ENCODE results near the gene PLCL1.

Gene PLCL1

DNA sequence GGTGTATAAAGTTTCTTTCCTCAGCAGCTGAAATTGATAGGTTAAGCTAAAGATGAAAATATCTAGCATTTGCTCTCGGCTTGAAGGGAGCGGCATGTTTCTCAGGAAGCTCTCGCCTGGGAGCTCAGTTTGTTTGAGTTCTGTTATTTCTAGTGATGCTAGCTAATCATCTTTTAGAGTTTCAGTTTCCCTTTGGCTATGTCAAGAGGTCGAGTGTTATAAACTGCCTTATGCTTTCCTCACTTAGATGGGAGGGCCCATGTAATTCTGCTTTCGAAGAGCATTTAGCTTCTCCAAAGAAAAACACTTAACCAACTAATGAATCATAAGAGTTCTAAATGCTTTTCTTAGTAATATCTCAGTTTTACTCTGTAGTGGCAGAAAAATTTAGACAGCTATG lies 33.6 kb downstream of the PLCL1 start:
- Histone ChIP-seq H3K4me3 (ENCODE audit: insufficient read depth, low read depth, low read length) (no peak overlapping the region), H3K4me1 (ENCODE audit: control insufficient read depth, insufficient read depth, low read length) (no peaks in the 10 kb centered on the region), H3K27ac (ENCODE audit: insufficient read depth, low read depth, low read length, poor library complexity, severe bottlenecking) (no peak overlapping the region), H3K27me3 (ENCODE audit: control insufficient read depth, insufficient read depth, low read length, poor library complexity, severe bottlenecking) (no peaks in the 10 kb centered on the region), H3K36me3 (ENCODE audit: control insufficient read depth, insufficient read depth, low read length) (no peaks in the 10 kb centered on the region), H3K9me3 (ENCODE audit: control insufficient read depth, low read length) (no peaks in the 10 kb centered on the region)
- 87 to 96% methylated on average over 4 to 5 of the region's 5 CpGs for WGBS, 2 experiments

GRCh38 chr2:197838579-197838978 lies 34.2 kb downstream of the PLCL1 start:
- WGBS, 2 experiments = 90 to 92% methylated on average over 2 of the region's 2 CpGs
- Histone ChIP-seq H3K4me1 (ENCODE audit: control insufficient read depth, insufficient read depth, low read length) (no peaks in the 10 kb centered on the region), H3K4me3 (ENCODE audit: insufficient read depth, low read depth, low read length) (no peak overlapping the region)

GRCh38 chr2:197839327-197839726 lies 34.9 kb downstream of the PLCL1 start:
- no peaks in the 10 kb centered on the region for H3K9me3 ChIP-seq (ENCODE audit: control insufficient read depth, low read length)
- H3K4me1 ChIP-seq (ENCODE audit: control insufficient read depth, insufficient read depth, low read length) = no peaks in the 10 kb centered on the region
- no peak overlapping the region for H3K4me3 ChIP-seq (ENCODE audit: insufficient read depth, low read depth, low read length)
- no peaks in the 10 kb centered on the region for H3K27me3 ChIP-seq (ENCODE audit: control insufficient read depth, insufficient read depth, low read length, poor library complexity, severe bottlenecking)
- WGBS, 2 experiments = 89 to 95% methylated on average over 5 of the region's 5 CpGs
- H3K36me3 ChIP-seq (ENCODE audit: control insufficient read depth, insufficient read depth, low read length) = no peaks in the 10 kb centered on the region
- H3K27ac ChIP-seq (ENCODE audit: insufficient read depth, low read depth, low read length, poor library complexity, severe bottlenecking) = no peak overlapping the region

More at GRCh38 chr2:197838579-197838978, 34.2 kb downstream of the PLCL1 start:
- H3K36me3 ChIP-seq (ENCODE audit: control insufficient read depth, insufficient read depth, low read length) = no peaks in the 10 kb centered on the region
- no peaks in the 10 kb centered on the region for H3K9me3 ChIP-seq (ENCODE audit: control insufficient read depth, low read length)
- no peaks in the 10 kb centered on the region for H3K27me3 ChIP-seq (ENCODE audit: control insufficient read depth, insufficient read depth, low read length, poor library complexity, severe bottlenecking)
- no peak overlapping the region for H3K27ac ChIP-seq (ENCODE audit: insufficient read depth, low read depth, low read length, poor library complexity, severe bottlenecking)

DNA sequence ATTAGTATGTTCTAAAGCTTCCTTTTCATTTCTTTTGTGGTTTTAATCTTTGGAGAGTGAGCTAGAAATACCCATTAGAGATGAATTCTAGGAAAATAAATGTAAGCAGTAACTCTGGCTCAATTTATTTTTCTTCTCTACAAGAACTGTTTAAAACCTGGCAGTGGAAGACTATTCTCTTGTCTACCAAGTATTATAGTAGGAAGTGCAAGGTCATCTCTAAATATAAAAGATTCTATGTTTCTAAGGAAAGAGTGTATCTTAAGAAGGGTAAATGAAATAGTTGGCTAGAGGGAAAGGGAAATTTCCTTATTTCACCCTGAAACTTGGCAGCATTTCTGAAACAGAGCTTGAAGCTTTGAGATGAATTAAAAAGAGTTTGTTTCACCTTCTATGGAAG lies 35.5 kb downstream of the PLCL1 start:
- no peaks in the 10 kb centered on the region for H3K27me3 ChIP-seq (ENCODE audit: control insufficient read depth, insufficient read depth, low read length, poor library complexity, severe bottlenecking)
- no peaks in the 10 kb centered on the region for H3K36me3 ChIP-seq (ENCODE audit: control insufficient read depth, insufficient read depth, low read length)
- H3K27ac ChIP-seq (ENCODE audit: insufficient read depth, low read depth, low read length, poor library complexity, severe bottlenecking) = no peak overlapping the region
- H3K4me1 ChIP-seq (ENCODE audit: control insufficient read depth, insufficient read depth, low read length) = no peaks in the 10 kb centered on the region
- H3K9me3 ChIP-seq (ENCODE audit: control insufficient read depth, low read length) = no peaks in the 10 kb centered on the region
- no peak overlapping the region for H3K4me3 ChIP-seq (ENCODE audit: insufficient read depth, low read depth, low read length)

GRCh38 chr2:197846128-197846527 lies 41.7 kb downstream of the PLCL1 start:
- Histone ChIP-seq H3K4me1 (ENCODE audit: control insufficient read depth, insufficient read depth, low read length) (no peaks in the 10 kb centered on the region), H3K9me3 (ENCODE audit: control insufficient read depth, low read length) (no peaks in the 10 kb centered on the region), H3K36me3 (ENCODE audit: control insufficient read depth, insufficient read depth, low read length) (no peaks in the 10 kb centered on the region), H3K27ac (ENCODE audit: insufficient read depth, low read depth, low read length, poor library complexity, severe bottlenecking) (no peak overlapping the region), H3K27me3 (ENCODE audit: control insufficient read depth, insufficient read depth, low read length, poor library complexity, severe bottlenecking) (no peaks in the 10 kb centered on the region), H3K4me3 (ENCODE audit: insufficient read depth, low read depth, low read length) (no peak overlapping the region)
- 94% methylated on average over 2 of the region's 2 CpGs for whole genome bisulfite sequencing, 2 experiments

GRCh38 chr2:197846777-197847176 lies 42.4 kb downstream of the PLCL1 start:
- WGBS, 2 experiments = 92 to 93% methylated on average over 1 to 2 of the region's 3 CpGs
- no peaks in the 10 kb centered on the region for H3K9me3 ChIP-seq (ENCODE audit: control insufficient read depth, low read length)
- no peaks in the 10 kb centered on the region for H3K27me3 ChIP-seq (ENCODE audit: control insufficient read depth, insufficient read depth, low read length, poor library complexity, severe bottlenecking)
- no peaks in the 10 kb centered on the region for H3K4me1 ChIP-seq (ENCODE audit: control insufficient read depth, insufficient read depth, low read length)
- H3K36me3 ChIP-seq (ENCODE audit: control insufficient read depth, insufficient read depth, low read length) = no peaks in the 10 kb centered on the region
- H3K4me3 ChIP-seq (ENCODE audit: insufficient read depth, low read depth, low read length) = no peak overlapping the region
- H3K27ac ChIP-seq (ENCODE audit: insufficient read depth, low read depth, low read length, poor library complexity, severe bottlenecking) = no peak overlapping the region

DNA sequence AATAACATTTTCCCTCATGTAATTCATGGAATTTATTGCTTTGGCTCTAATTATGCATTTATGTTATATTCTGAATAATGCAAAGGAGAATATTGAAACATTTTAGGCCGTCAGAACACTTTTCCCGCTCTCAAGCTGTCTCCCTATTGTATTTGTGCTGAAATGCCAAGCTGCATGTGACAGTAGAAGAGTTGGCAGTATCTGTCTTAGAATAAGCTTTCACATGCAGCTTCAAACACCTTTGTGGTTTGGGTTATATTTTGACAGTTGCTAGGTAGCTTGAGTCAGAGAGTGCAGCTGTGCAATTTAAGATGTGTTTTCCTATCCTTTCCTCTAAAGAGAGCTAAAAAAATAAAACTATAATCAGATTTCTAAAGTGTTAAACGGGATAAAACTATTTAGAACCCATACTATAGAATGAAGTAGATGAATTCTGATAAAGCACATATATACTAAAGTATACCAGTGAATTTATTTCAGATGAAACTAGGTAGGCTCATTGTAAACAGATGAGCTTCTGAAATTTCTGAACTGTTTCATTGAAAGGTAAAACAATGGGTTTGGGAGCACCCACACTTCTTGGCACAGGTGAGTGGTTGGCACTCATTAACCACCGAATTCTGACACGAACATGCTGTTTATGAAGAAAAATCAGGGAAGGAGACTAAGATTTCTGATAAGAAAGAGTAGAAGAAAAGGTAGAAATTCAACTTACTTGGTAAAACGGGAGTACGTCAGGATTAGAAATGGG lies 43.4 kb downstream of the PLCL1 start:
- no peaks in the 10 kb centered on the region for H3K4me1 ChIP-seq (ENCODE audit: control insufficient read depth, insufficient read depth, low read length)
- 76 to 80% methylated on average over 6 of the region's 7 CpGs for WGBS, 2 experiments
- H3K27ac ChIP-seq (ENCODE audit: insufficient read depth, low read depth, low read length, poor library complexity, severe bottlenecking) = no peak overlapping the region
- no peak overlapping the region for H3K4me3 ChIP-seq (ENCODE audit: insufficient read depth, low read depth, low read length)
- no peaks in the 10 kb centered on the region for H3K27me3 ChIP-seq (ENCODE audit: control insufficient read depth, insufficient read depth, low read length, poor library complexity, severe bottlenecking)
- H3K9me3 ChIP-seq (ENCODE audit: control insufficient read depth, low read length) = no peaks in the 10 kb centered on the region
- no peaks in the 10 kb centered on the region for H3K36me3 ChIP-seq (ENCODE audit: control insufficient read depth, insufficient read depth, low read length)

- no peaks in the 10 kb centered on the region for H3K27me3 ChIP-seq (ENCODE audit: control insufficient read depth, insufficient read depth, low read length, poor library complexity, severe bottlenecking)
Observed at GRCh38 chr2:197848602-197849001, 44.2 kb downstream of the PLCL1 start.

DNA sequence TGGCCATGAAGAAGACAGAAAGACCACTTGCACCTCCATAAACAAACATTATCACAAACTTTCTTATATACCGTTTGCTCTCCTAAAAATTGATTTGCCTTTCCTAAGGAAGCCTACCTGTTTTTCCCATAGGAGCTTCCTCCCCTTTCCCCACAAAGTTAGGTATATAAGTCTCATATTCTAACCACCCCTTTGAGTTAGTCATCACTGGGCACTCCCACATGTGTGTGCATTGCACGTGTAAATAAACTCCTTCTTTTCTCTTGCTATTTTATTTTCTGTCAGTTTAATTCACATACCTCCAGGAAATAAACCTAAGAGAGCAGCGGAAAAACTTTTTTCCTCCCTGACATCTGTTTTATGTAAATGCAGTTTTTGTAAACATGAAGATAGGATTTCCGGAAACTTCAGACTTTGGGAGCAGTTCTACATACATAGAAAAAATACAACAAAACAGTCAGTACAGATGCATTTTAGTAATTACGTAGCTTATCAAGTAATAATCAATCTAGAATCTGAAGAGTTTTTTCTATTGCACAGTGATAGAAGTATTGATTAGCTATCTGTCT lies 46.6 kb downstream of the PLCL1 start:
- no peak overlapping the region for H3K4me3 ChIP-seq (ENCODE audit: insufficient read depth, low read depth, low read length)
- H3K4me1 ChIP-seq (ENCODE audit: control insufficient read depth, insufficient read depth, low read length) = no peaks in the 10 kb centered on the region
- H3K36me3 ChIP-seq (ENCODE audit: control insufficient read depth, insufficient read depth, low read length) = no peaks in the 10 kb centered on the region
- WGBS, 2 experiments = 96% methylated on average over 3 to 5 of the region's 5 CpGs
- H3K27me3 ChIP-seq (ENCODE audit: control insufficient read depth, insufficient read depth, low read length, poor library complexity, severe bottlenecking) = no peaks in the 10 kb centered on the region
- no peak overlapping the region for H3K27ac ChIP-seq (ENCODE audit: insufficient read depth, low read depth, low read length, poor library complexity, severe bottlenecking)
- no peaks in the 10 kb centered on the region for H3K9me3 ChIP-seq (ENCODE audit: control insufficient read depth, low read length)

More at GRCh38 chr2:197848602-197849001, 44.2 kb downstream of the PLCL1 start:
- 92 to 100% methylated on average over 2 of the region's 2 CpGs for WGBS, 2 experiments
- Histone ChIP-seq H3K4me1 (ENCODE audit: control insufficient read depth, insufficient read depth, low read length) (no peaks in the 10 kb centered on the region), H3K36me3 (ENCODE audit: control insufficient read depth, insufficient read depth, low read length) (no peaks in the 10 kb centered on the region), H3K27ac (ENCODE audit: insufficient read depth, low read depth, low read length, poor library complexity, severe bottlenecking) (no peak overlapping the region), H3K9me3 (ENCODE audit: control insufficient read depth, low read length) (no peaks in the 10 kb centered on the region), H3K4me3 (ENCODE audit: insufficient read depth, low read depth, low read length) (no peak overlapping the region)

DNA sequence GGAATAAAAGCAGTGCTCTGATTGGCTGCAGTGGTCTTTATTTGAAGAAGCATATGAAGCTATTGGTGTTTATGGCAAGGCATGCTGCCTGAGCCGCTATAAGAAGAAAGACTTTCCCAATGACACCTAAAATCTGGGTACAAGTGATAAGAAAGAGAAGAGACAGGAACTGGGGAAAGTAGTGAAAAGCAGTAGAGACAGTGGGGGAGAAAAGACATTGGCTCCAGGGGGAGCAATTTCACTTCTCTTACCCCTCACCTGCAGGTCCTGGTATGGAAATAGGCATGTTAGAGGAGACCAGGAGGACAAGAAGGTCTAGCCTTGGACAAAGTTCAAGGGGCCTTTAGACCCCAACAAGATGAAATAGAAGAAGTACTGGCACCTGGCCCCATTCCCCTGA lies 47.1 kb downstream of the PLCL1 start:
- WGBS, 2 experiments = 81 to 100% methylated on average over 1 of the region's 1 CpG
- no peaks in the 10 kb centered on the region for H3K4me1 ChIP-seq (ENCODE audit: control insufficient read depth, insufficient read depth, low read length)
- no peaks in the 10 kb centered on the region for H3K27me3 ChIP-seq (ENCODE audit: control insufficient read depth, insufficient read depth, low read length, poor library complexity, severe bottlenecking)
- no peak overlapping the region for H3K4me3 ChIP-seq (ENCODE audit: insufficient read depth, low read depth, low read length)
- no peak overlapping the region for H3K27ac ChIP-seq (ENCODE audit: insufficient read depth, low read depth, low read length, poor library complexity, severe bottlenecking)
- no peaks in the 10 kb centered on the region for H3K36me3 ChIP-seq (ENCODE audit: control insufficient read depth, insufficient read depth, low read length)
- H3K9me3 ChIP-seq (ENCODE audit: control insufficient read depth, low read length) = no peaks in the 10 kb centered on the region

All from ectodermal cell (in vitro differentiated cells).